OCI-LY1 (cell line): ENCODE data around the gene ST7.

Experiments used
- H2AFZ ChIP-seq: fragments of 200-600 bp; sonication (generic), shearing (Covaris generic); 2 replicates; pipeline ENCODE4 v1.6.0; 2014; ENCODE audit warnings: antibody characterized with exemption, mild to moderate bottlenecking, low read length
- H3F3A ChIP-seq: fragments of 200-600 bp; sonication (generic), shearing (Covaris generic); 2 replicates; pipeline ENCODE4 v1.6.0; 2014; ENCODE audit warnings: mild to moderate bottlenecking, antibody characterized with exemption, low read length, moderate library complexity; ENCODE audit not compliant: insufficient read depth
- H3K27ac ChIP-seq: fragments of 200-600 bp; sonication (generic); 2 replicates; pipeline ENCODE4 v1.5.1; 2014; ENCODE audit warnings: low read length, mixed run types, mild to moderate bottlenecking, low read depth; ENCODE audit not compliant: poor library complexity, severe bottlenecking
- H3K27me3 ChIP-seq: fragments of 200-600 bp; sonication (generic); 2 replicates; pipeline ENCODE4 v1.6.0; 2014; ENCODE audit warnings: antibody characterized with exemption, mild to moderate bottlenecking, low read length, moderate library complexity; ENCODE audit not compliant: insufficient read depth
- H3K36me3 ChIP-seq: fragments of 200-600 bp; sonication (generic); 2 replicates; pipeline ENCODE4 v1.6.1; 2014; ENCODE audit warnings: mild to moderate bottlenecking, antibody characterized with exemption, low read length, moderate library complexity, mixed read lengths; ENCODE audit not compliant: insufficient read depth
- H3K4me1 ChIP-seq: fragments of 200-600 bp; sonication (generic); 2 replicates; pipeline ENCODE4 v1.5.1; 2014; ENCODE audit warnings: mild to moderate bottlenecking, low read length, moderate library complexity; ENCODE audit not compliant: insufficient read depth, severe bottlenecking
- H3K4me2 ChIP-seq: fragments of 200-600 bp; sonication (generic), shearing (Covaris generic); 2 replicates; pipeline ENCODE4 v1.6.1; 2014; ENCODE audit warnings: low read length
- H3K4me3 ChIP-seq: fragments of 200-600 bp; sonication (generic); 2 replicates; pipeline ENCODE4 v1.5.1; 2014; ENCODE audit warnings: low read length, low read depth, mild to moderate bottlenecking, mixed read lengths; ENCODE audit not compliant: poor library complexity, severe bottlenecking
- H3K79me2 ChIP-seq: fragments of 200-600 bp; shearing (Covaris generic); 2 replicates; pipeline ENCODE4 v1.6.1; 2016; ENCODE audit warnings: mixed run types, low read length, mixed read lengths; ENCODE audit not compliant: insufficient read depth
- H3K9ac ChIP-seq: fragments of 200-600 bp; sonication (generic), shearing (Covaris generic); 2 replicates; pipeline ENCODE4 v1.6.1; 2014; ENCODE audit warnings: mild to moderate bottlenecking, low read length, mixed read lengths
- H3K9me2 ChIP-seq: fragments of 200-600 bp; sonication (generic), shearing (Covaris generic); 2 replicates; pipeline ENCODE4 v1.6.1; 2014; ENCODE audit warnings: low read depth, mild to moderate bottlenecking, low read length, mixed read lengths
- H3K9me3 ChIP-seq: fragments of 200-600 bp; shearing (Covaris generic); 2 replicates; pipeline ENCODE4 v1.6.1; 2014; ENCODE audit warnings: low read length, mixed read lengths
- H4K20me1 ChIP-seq: fragments of 200-600 bp; sonication (generic), shearing (Covaris generic); 2 replicates; pipeline ENCODE4 v1.6.0; 2016; ENCODE audit warnings: mild to moderate bottlenecking, low read length; ENCODE audit not compliant: insufficient read depth
- EZH2 ChIP-seq: fragments of 200-600 bp; sonication (generic), shearing (Covaris generic); IDR thresholded peaks from 2 replicates; pipeline ENCODE4 v1.8.0; 2017; ENCODE audit warnings: borderline replicate concordance, mixed run types, mild to moderate bottlenecking, antibody characterized with exemption, low read length, moderate library complexity, mixed read lengths
- TF ChIP-seq, protein P1 (sequence below): fragments of 200-600 bp; sonication (generic), shearing (Covaris generic); IDR thresholded peaks from 2 replicates; pipeline ENCODE4 v1.5.1; 2017; ENCODE audit warnings: mild to moderate bottlenecking, antibody characterized with exemption, low read length, moderate library complexity, mixed read lengths

ST7 gene

DNA sequence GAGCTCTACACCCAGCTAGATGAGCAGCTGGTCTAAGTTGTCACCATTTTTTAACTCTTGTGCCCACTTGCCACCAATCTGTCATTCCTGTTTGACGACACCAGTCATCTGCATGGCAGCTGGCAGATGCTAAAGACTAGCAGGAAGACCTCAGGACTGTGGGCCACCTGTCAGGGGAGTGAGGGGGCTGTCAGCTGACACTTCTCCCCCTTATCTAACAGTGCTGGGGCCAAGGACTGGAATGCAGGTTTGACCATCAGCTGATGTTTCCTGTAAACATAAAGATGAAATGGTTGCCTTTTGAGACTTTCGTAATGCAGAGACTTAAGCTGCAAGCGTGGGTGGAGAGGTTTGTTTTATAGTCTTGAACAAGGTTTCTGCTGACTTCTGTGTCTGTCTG, 276.0 kb downstream of the ST7 start:
- no peaks in the 10 kb centered on the region for H4K20me1 ChIP-seq
- H3K9me2 ChIP-seq: no peaks in the 10 kb centered on the region
- TF ChIP-seq EZH2: no peak
- TF ChIP-seq, protein P1, sequence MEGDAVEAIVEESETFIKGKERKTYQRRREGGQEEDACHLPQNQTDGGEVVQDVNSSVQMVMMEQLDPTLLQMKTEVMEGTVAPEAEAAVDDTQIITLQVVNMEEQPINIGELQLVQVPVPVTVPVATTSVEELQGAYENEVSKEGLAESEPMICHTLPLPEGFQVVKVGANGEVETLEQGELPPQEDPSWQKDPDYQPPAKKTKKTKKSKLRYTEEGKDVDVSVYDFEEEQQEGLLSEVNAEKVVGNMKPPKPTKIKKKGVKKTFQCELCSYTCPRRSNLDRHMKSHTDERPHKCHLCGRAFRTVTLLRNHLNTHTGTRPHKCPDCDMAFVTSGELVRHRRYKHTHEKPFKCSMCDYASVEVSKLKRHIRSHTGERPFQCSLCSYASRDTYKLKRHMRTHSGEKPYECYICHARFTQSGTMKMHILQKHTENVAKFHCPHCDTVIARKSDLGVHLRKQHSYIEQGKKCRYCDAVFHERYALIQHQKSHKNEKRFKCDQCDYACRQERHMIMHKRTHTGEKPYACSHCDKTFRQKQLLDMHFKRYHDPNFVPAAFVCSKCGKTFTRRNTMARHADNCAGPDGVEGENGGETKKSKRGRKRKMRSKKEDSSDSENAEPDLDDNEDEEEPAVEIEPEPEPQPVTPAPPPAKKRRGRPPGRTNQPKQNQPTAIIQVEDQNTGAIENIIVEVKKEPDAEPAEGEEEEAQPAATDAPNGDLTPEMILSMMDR: no peak
- H3F3A ChIP-seq: no peaks in the 10 kb centered on the region
- H3K27me3 ChIP-seq: no peaks in the 10 kb centered on the region
- no peak overlapping the region for H3K4me3 ChIP-seq
- H3K79me2 ChIP-seq: no peaks in the 10 kb centered on the region
- no peak overlapping the region for H2AFZ ChIP-seq
- H3K4me1 ChIP-seq: no peaks in the 10 kb centered on the region
- H3K9ac ChIP-seq: no peak overlapping the region
- no peaks in the 10 kb centered on the region for H3K9me3 ChIP-seq
- H3K4me2 ChIP-seq: no peak overlapping the region
- no peak overlapping the region for H3K27ac ChIP-seq
- H3K36me3 ChIP-seq: no peaks in the 10 kb centered on the region

DNA sequence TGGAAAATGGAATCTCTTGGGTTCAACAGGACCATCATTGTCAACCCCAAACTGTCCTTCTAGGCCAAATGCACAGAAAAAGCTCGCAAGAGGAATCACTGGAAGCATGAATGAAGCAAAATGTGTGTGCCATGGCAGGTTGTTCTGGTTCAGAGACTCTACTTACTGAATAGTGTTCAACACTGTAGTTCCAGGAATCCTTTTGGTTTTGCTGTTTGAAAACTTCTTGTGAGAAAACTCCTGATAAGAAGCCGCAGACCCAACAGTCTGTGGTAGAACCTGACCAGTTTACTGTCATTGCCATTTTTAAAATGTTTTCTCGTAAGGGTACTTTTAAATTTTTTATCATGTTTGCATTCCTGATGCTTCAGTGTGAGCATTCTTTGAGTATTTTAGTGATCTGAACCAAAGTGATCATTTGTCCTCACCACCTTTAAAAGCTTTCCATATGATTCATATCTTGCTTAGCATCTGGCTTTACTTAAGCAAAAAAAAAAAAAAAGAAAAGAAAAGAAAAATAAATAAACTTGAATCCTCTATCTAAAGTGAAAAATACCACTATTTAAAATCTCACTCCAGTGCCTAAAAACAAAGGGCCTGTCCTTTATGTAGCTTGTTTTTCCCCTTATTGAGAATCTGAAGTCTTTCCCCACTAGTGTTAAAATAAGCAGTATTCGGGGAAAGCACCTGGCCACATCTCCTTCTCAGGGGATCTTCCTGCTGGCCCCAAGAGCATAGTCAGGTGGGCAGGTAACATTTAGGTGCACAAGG, 277.2 kb downstream of the ST7 start:
- Histone ChIP-seq H3K36me3 (no peaks in the 10 kb centered on the region), H4K20me1 (no peaks in the 10 kb centered on the region), H3K79me2 (no peaks in the 10 kb centered on the region), H3K27ac (no peak overlapping the region), H3K4me1 (no peaks in the 10 kb centered on the region), H3K9me2 (no peaks in the 10 kb centered on the region), H3K4me2 (no peak overlapping the region), H3F3A (no peaks in the 10 kb centered on the region), H3K9ac (no peak overlapping the region), H3K27me3 (no peaks in the 10 kb centered on the region), H3K4me3 (no peak overlapping the region), H3K9me3 (no peaks in the 10 kb centered on the region), H2AFZ (no peak overlapping the region)
- TF ChIP-seq, protein P1: no peak
- TF ChIP-seq EZH2: no peak

DNA sequence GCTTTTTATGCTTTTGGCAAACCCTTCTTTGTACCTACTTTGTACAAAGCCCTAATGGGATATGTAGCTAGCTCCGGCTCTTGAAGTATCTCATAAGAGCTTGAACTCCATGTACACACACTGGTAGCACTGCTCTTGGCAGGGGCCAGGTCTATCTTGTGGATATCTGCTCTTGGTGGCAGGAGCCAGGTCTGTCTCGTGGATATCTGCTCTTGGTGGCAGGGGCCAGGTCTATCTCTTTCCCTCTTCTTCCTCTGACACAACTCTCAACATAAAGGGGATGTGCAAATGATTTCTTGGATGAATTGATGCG, 277.7 kb downstream of the ST7 start:
- Histone ChIP-seq H3K4me1 (no peaks in the 10 kb centered on the region), H3K27me3 (no peaks in the 10 kb centered on the region), H3K79me2 (no peaks in the 10 kb centered on the region), H3F3A (no peaks in the 10 kb centered on the region), H3K9me2 (no peaks in the 10 kb centered on the region), H3K27ac (no peak overlapping the region), H4K20me1 (no peaks in the 10 kb centered on the region), H3K9ac (no peak overlapping the region), H3K4me2 (no peak overlapping the region), H3K4me3 (no peak overlapping the region), H2AFZ (no peak overlapping the region), H3K36me3 (no peaks in the 10 kb centered on the region), H3K9me3 (no peaks in the 10 kb centered on the region)
- no peak for TF ChIP-seq EZH2
- TF ChIP-seq, protein P1: no peak
